Non-pigmented ciliary epithelial cell (primary cell): ENCODE results near the gene TNFAIP3.

Experiments
- DNase-seq: peaks from one replicate; pipeline ENCODE4 v3.0.0-alpha.2; 2010; ENCODE audit warnings: low read depth

Gene TNFAIP3

GRCh38 chr6:137925141-137925698 is 58.2 kb downstream of the TNFAIP3 start:
- no peak for DNase-seq

- peak; percentile 63 for DNase-seq
Measured at GRCh38 chr6:137926207-137926731, 59.2 kb downstream of the TNFAIP3 start.

GRCh38 chr6:137926985-137927384 is 59.9 kb downstream of the TNFAIP3 start:
- no peak for DNase-seq

- DNase-seq, result no peak
Measured at GRCh38 chr6:137927777-137928218, 60.7 kb downstream of the TNFAIP3 start.

GRCh38 chr6:137928286-137928685 is 61.2 kb downstream of the TNFAIP3 start:
- no peak for DNase-seq

- DNase-seq, result no peak
Measured at GRCh38 chr6:137931849-137932465, 64.9 kb downstream of the TNFAIP3 start.
